ENCODE results near the gene KREMEN2.

KREMEN2 gene

GRCh38 chr16:3007957-3008689, 44.0 kb downstream of the KREMEN2 start:
- no peak for DNase-seq

DNA sequence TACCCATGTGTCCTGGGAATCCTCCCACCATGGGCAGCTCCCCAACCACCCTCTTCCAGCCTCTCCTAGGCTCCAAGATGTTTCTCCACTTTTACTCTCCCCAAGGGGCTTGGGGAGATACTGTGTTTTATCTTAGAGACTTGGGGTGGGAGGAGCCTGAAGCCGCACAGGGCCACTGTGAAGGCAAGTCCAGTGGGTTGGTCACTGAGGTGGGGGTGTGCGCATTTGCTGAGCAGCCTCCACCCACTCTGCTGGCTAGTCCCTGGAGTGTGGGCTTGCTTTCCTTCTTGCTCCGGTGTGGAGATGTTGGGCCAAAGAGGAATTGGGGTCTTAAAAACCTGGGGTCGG, 44.6 kb downstream of the KREMEN2 start:
- DNase-seq: no peak

DNA sequence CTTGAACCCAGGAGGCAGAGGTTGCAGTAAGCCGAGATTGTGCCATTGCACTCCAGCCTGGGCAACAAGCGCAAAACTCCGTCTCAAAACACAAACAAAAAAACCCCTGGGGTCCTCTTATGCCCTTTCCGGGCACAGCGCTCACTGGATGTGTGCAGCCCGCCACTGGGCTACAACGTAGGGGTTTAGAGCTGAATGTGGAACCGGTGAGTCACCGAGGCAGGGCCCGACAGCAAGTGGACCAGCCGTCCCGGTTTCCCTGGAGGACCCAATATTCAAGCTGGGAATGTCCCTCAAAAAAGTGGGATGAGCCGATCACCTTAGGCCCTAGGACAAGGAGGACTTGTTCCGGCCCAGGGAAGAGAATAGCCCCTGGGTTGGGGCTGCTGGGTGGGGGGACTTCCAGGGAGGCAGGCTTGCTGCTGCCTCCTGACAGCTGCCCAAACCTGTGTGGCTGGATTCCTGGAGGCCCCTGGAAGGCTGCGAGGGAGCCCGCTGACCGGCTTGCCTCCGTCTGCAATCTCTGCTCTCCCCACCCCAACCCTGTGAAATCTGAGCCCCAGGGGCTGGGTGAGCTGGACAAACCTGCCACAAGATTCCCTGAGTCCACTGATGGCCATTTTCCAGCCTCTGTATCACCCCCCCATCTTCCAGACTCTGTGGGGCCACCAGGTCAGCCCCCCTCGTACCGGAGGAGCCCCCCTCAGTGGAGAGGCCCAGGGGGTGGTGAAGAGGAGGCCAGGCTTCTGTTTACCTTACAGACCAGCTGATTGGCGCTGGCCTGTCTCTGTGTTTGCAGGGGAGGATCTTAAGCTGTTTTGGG, 45.7 kb downstream of the KREMEN2 start:
- DNase-seq: no peak

- no peak for DNase-seq
Measured at GRCh38 chr16:3010510-3010909, 46.4 kb downstream of the KREMEN2 start.

DNA sequence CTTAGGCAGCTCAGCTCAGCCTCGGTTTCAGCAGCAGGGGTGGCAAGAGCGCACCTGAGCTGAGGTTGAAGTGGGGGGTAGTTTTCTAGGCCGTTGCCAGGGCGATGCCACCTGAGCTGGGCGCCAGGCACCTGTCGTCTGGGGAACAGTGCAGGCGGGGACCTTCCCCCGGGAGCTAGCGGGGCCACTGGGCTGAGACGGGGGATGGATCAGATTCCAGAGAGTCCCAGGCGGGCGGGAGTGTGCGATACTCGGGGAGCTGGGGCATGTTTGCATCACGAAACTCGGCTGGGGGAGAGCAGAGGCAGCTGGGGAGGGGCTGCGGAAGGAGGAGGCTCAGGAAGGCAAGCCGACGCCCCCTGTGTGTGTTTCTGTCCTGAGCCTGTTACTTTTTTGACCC, 48.2 kb downstream of the KREMEN2 start:
- peak; percentile 93 for DNase-seq

- DNase-seq: peak; percentile 89
Measured at GRCh38 chr16:3012828-3013420, 48.8 kb downstream of the KREMEN2 start, which contains the start of gene CLDN9. CLDN9 (plus strand) TSS chr16:3012923; CDS start chr16:3013363, 440 bp downstream.

DNA sequence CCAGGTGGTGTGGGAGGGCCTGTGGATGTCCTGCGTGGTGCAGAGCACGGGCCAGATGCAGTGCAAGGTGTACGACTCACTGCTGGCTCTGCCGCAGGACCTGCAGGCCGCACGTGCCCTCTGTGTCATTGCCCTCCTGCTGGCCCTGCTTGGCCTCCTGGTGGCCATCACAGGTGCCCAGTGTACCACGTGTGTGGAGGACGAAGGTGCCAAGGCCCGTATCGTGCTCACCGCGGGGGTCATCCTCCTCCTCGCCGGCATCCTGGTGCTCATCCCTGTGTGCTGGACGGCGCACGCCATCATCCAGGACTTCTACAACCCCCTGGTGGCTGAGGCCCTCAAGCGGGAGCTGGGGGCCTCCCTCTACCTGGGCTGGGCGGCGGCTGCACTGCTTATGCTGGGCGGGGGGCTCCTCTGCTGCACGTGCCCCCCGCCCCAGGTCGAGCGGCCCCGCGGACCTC, 49.4 kb downstream of the KREMEN2 start:
- DNase-seq: no peak

GRCh38 chr16:3013998-3014690, 50.1 kb downstream of the KREMEN2 start:
- no peak for DNase-seq

- DNase-seq: no peak
Measured at GRCh38 chr16:3014971-3015370, 50.9 kb downstream of the KREMEN2 start.

- DNase-seq: no peak
Measured at GRCh38 chr16:3015865-3016521, 51.9 kb downstream of the KREMEN2 start.

DNA sequence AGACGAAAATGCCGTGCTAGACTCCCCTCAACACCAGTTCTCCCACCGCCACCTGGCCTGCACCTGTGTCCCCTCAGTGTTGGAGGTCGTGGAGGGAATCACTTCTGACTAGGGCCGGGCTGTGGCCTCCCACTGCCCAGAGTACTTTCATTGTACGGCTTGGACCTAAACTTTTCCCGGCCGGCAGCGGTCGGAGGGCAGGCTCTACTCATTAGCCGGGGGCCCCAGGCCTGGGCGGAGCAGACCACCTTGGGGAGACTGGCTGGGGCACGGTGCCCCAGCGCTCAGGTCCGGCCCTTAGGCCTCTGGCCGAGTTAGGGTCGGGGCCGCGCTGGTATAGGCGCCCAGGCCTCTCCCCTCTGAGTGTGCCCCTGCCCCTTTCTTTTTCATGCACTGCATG, 53.3 kb downstream of the KREMEN2 start:
- DNase-seq: no peak

All from NCI-H2107 (cell line).